ENCODE results near the gene LSAMP. TPM values are rescaled to one million over a fixed set of nuclear protein-coding genes. Genes with fewer than 3 reads are reported as not detected.
A peak's percentile ranks its signal among the peaks of the same experiment; 100 is the strongest.

Gene LSAMP
- total RNA-seq, 1 experiment from 2014 or later, result 0.90 TPM

DNA sequence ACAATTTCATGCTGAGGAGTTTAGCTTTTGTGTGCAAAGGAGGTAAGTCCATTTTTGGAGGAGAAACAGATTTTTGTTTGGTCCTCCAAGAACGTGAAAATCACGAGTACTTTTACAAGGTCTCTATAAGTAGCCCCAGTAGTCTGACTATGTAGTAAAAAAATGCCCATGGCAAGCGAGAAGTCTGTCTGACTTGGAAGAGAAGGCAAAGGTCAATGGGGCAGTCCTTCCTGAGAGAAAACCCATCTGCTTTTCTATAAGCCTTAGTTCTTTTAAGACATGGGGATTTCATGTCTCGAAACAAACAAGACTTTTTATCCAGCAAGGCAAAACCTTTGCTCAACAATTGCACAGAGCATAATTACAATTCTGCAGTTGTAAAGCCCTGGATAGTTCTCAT is 638.8 kb downstream of the LSAMP start:
- no peak overlapping the region for H4K8ac ChIP-seq (replicated peaks; ENCODE audit: insufficient read length, low read depth, low read length)
- no peaks in the 10 kb centered on the region for H4K20me1 ChIP-seq (ENCODE audit: control insufficient read depth, insufficient read depth, insufficient read length)
- Mint-ChIP-seq H3K27ac (peak overlapping the region; percentile 1 to 57 (median 36); a peak in 2 of 7 replicates), H3K27me3 (ENCODE audit: low read depth) (no peaks in the 10 kb centered on the region), H3K9me3 (no peaks in the 10 kb centered on the region), H3K4me3 (no peak overlapping the region; a peak in 1 of 5 replicates), H3K36me3 (ENCODE audit: insufficient read depth in 1 of 3, low read depth in 3 of 3) (no peaks in the 10 kb centered on the region; a peak in 2 of 7 replicates), H3K4me1 (peaks cover 33 to 48% of the 10 kb centered on the region in 2 experiments)
- no peaks in the 10 kb centered on the region for H3K23me2 ChIP-seq (ENCODE audit: insufficient read length, low read depth, low read length, poor library complexity, severe bottlenecking)
- no peak overlapping the region for H2AFZ ChIP-seq (ENCODE audit: low read length)
- no peak overlapping the region for H2BK120ac ChIP-seq (ENCODE audit: low read depth, low read length, poor library complexity, severe bottlenecking)
- H3K4ac ChIP-seq (ENCODE audit: low read depth, low read length), result no peak overlapping the region
- H4K91ac ChIP-seq (ENCODE audit: insufficient read length, low read depth, low read length), result no peak overlapping the region
- no peak overlapping the region for H3K27ac ChIP-seq (ENCODE audit: insufficient read length, low read depth, low read length)
- no peak overlapping the region for H2BK15ac ChIP-seq (ENCODE audit: low read depth, low read length)
- no peak overlapping the region for H3T11ph ChIP-seq (ENCODE audit: low read length)
- no peak overlapping the region for H3K4me2 ChIP-seq (ENCODE audit: insufficient read depth, insufficient read length, low read length)
- H2AK5ac ChIP-seq (ENCODE audit: insufficient read length, low read length), result no peak overlapping the region
- no peak overlapping the region for H4K5ac ChIP-seq (ENCODE audit: insufficient read length, low read depth, low read length)
- no peak overlapping the region for H3K18ac ChIP-seq (ENCODE audit: insufficient read length, low read depth, low read length)
- no peak overlapping the region for H2BK12ac ChIP-seq (ENCODE audit: insufficient read length, low read depth, low read length)
- H3K79me1 ChIP-seq (ENCODE audit: insufficient read depth, low read depth, low read length, poor library complexity, severe bottlenecking), result no peaks in the 10 kb centered on the region
- H3K23ac ChIP-seq (ENCODE audit: insufficient read length, low read depth, low read length), result no peak overlapping the region
- no peak overlapping the region for H2BK20ac ChIP-seq (ENCODE audit: low read depth, low read length, poor library complexity, severe bottlenecking)
- H3K9ac ChIP-seq (ENCODE audit: extremely low read depth, insufficient read length, low read length), result no peak overlapping the region
- no peak for DNase-seq
- no peak overlapping the region for H3K14ac ChIP-seq (ENCODE audit: insufficient read depth, low read length)
- TF ChIP-seq, protein P1, sequence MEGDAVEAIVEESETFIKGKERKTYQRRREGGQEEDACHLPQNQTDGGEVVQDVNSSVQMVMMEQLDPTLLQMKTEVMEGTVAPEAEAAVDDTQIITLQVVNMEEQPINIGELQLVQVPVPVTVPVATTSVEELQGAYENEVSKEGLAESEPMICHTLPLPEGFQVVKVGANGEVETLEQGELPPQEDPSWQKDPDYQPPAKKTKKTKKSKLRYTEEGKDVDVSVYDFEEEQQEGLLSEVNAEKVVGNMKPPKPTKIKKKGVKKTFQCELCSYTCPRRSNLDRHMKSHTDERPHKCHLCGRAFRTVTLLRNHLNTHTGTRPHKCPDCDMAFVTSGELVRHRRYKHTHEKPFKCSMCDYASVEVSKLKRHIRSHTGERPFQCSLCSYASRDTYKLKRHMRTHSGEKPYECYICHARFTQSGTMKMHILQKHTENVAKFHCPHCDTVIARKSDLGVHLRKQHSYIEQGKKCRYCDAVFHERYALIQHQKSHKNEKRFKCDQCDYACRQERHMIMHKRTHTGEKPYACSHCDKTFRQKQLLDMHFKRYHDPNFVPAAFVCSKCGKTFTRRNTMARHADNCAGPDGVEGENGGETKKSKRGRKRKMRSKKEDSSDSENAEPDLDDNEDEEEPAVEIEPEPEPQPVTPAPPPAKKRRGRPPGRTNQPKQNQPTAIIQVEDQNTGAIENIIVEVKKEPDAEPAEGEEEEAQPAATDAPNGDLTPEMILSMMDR (conservative IDR thresholded peaks at IDR 0.05), result no peak
- peaks cover 12% of the 10 kb centered on the region for H3K4me1 ChIP-seq (ENCODE audit: insufficient read depth, low read length)
- no peak overlapping the region for H2BK5ac ChIP-seq (ENCODE audit: insufficient read length, low read length)
- WGBS (ENCODE audit: extremely low coverage, insufficient read length, low lambda C conversion rate), result no CpG with 5 or more reads among the region's 4 CpGs
- H3K79me2 ChIP-seq (ENCODE audit: insufficient read depth, low read length), result no peaks in the 10 kb centered on the region
- H3K56ac ChIP-seq (ENCODE audit: insufficient read length, low read depth, low read length), result no peak overlapping the region
- H3K9me3 ChIP-seq (ENCODE audit: control insufficient read depth, low read depth, low read length), result no peaks in the 10 kb centered on the region
- H3K27me3 ChIP-seq (ENCODE audit: insufficient read depth, low read length), result no peaks in the 10 kb centered on the region
